ENCODE measurements around the gene LRRC4C. TPM values are rescaled to one million over a fixed set of nuclear protein-coding genes. Genes with fewer than 3 reads are reported as not detected.
"Not testable (repeated sequence)": the region's sequence is repeated elsewhere in the genome, so short reads cannot be mapped to it uniquely, and the experiment has no call there.

LRRC4C gene
- total RNA-seq, 1 donor from 2014 or later: 2.2 TPM

DNA sequence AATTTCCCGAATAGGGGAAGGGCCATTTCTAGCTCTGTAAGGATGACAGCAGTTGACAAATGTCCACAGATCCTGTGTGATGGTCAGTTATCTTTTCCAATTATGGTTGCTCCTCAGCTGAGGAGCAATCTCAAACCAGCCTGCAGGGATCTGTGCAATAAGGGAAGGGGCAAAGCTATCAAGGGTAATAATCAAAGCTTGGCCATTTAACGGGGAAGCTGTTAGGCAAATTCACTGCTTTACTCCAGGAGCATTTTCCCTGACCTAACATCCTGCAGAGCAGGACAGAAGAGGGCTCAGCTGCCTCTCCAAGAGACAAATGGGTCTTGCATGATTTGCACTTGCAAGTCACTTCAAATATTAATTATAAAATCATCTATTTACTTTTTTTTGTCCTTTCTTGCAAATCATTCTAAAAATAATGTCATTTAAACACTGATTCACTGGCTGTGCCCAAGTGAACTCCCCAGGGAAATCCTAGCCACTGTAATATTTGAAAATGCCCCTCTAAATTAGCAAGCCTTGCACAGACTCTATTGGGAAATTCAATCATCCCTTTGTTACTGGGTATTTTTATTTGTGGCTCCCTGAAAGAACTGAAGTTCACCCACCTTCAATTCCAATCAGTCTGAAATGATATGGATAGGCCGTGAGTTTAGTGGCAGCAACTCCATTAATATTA is 1256.7 kb downstream of the LRRC4C start:
- ATAC-seq: no peak
- no peak for DNase-seq
- Histone ChIP-seq H3K4me1 (no peaks in the 10 kb centered on the region), H3K9me3 (no peaks in the 10 kb centered on the region), H3K4me3 (no peak overlapping the region), H3K27me3 (no peaks in the 10 kb centered on the region), H3K27ac (no peak overlapping the region), H3K36me3 (no peaks in the 10 kb centered on the region)
- TF ChIP-seq, protein P1, sequence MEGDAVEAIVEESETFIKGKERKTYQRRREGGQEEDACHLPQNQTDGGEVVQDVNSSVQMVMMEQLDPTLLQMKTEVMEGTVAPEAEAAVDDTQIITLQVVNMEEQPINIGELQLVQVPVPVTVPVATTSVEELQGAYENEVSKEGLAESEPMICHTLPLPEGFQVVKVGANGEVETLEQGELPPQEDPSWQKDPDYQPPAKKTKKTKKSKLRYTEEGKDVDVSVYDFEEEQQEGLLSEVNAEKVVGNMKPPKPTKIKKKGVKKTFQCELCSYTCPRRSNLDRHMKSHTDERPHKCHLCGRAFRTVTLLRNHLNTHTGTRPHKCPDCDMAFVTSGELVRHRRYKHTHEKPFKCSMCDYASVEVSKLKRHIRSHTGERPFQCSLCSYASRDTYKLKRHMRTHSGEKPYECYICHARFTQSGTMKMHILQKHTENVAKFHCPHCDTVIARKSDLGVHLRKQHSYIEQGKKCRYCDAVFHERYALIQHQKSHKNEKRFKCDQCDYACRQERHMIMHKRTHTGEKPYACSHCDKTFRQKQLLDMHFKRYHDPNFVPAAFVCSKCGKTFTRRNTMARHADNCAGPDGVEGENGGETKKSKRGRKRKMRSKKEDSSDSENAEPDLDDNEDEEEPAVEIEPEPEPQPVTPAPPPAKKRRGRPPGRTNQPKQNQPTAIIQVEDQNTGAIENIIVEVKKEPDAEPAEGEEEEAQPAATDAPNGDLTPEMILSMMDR (IDR thresholded peaks at IDR 0.05): no peak
- intact Hi-C loops (cut with DNase I): no loop called here

DNA sequence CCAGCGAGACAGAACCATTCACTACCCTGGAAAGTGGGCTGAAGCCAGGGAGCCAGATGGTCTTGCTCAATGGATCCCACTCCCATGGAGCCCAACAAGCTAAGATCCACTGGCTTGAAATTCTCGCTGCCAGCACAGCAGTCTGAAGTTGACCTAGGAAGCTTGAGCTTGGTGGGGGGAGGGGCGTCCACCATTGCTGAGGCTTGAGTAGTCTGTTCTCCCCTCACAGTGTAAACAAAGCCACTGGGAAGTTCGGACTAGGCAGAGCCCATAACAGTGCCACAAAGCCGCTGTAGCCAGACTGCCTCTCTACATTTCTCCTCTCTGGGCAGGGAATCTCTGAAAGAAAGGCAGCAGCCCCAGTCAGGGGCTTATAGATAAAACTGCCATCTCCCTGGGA is 1266.9 kb downstream of the LRRC4C start:
- intact Hi-C loops (cut with DNase I): not testable (repeated sequence)

DNA sequence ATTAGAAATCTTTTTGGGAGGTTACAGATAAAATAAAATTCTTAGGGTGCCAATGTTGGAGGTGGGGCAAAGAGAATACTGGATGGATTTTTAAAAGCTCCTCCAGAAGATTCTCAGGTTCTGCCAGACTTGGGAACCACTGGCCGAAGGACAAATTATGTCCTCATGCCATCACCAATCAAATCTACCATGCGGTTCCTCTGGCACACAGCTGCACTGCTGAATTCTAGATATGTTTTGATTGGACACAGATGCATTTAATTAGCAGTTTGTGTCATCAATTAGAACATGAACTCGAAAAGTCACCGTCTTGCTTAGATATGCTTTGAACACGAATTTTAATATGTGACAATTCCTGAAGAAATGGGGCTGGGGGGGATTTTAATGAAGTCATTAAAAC is 1269.2 kb downstream of the LRRC4C start:
- H3K9me3 ChIP-seq: no peaks in the 10 kb centered on the region

More for the DNA sequence above, 1266.9 kb downstream of the LRRC4C start:
- not testable (repeated sequence) for H3K27me3 ChIP-seq, ATAC-seq, H3K4me1 ChIP-seq, DNase-seq, H3K9me3 ChIP-seq, H3K27ac ChIP-seq, H3K36me3 ChIP-seq, H3K4me3 ChIP-seq

DNA sequence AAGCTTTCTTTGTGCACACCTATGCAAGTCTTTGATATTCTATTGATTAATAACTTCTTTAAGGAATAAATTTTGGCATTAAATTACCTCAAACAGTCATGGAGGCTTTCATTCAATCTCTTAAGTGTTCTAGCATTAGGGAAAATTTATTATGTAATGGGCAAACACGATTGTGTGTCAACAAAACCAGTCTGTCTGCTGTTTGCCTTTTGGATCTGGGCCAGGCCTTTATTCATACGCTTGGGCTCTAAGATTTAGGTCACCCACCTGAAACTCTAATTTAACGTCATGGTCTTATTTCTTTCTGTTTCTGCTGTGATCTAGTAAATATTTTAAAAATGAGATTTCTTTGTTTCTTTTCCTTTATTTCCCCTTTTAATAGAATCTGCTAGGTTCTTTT is 1270.6 kb downstream of the LRRC4C start:
- no peaks in the 10 kb centered on the region for H3K27me3 ChIP-seq
- H3K9me3 ChIP-seq: no peaks in the 10 kb centered on the region
- H3K4me3 ChIP-seq: no peak overlapping the region
- intact Hi-C loops (cut with DNase I): no loop called here
- H3K4me1 ChIP-seq: no peaks in the 10 kb centered on the region
- TF ChIP-seq, protein P1 (IDR thresholded peaks at IDR 0.05): no peak
- no peak overlapping the region for H3K27ac ChIP-seq
- no peak for ATAC-seq
- no peaks in the 10 kb centered on the region for H3K36me3 ChIP-seq
- no peak for DNase-seq

More for the DNA sequence above, 1269.2 kb downstream of the LRRC4C start:
- Histone ChIP-seq H3K4me3 (no peak overlapping the region), H3K27ac (no peak overlapping the region), H3K4me1 (no peaks in the 10 kb centered on the region), H3K27me3 (no peaks in the 10 kb centered on the region), H3K36me3 (no peaks in the 10 kb centered on the region)
- DNase-seq (no peak), ATAC-seq (no peak)
- intact Hi-C loops (cut with DNase I): no loop called here
- TF ChIP-seq, protein P1 (IDR thresholded peaks at IDR 0.05): no peak

DNA sequence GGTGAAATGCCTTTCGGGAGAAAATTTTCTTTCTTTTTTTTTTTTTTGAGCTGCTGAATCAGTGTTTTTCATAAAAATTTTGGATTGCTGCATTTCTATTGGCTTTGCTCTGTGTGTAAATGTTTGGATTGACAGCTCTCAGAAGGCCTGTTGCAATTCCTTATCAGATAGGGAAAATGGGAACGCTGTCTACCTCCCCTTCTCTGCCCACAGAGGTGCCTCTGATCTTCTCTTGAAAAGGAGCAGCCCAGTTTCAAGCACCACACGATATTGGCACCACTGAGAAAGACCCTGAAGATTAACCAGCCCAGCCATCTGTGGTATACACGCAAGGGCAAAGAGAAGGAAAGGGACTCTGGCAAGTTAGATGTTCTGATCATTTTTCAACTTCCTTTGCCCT is 1272.2 kb downstream of the LRRC4C start:
- H3K4me1 ChIP-seq: no peaks in the 10 kb centered on the region
- ATAC-seq: no peak
- H3K27ac ChIP-seq: no peak overlapping the region

More for the DNA sequence above, 1272.2 kb downstream of the LRRC4C start:
- intact Hi-C loops (cut with DNase I): no loop called here
- H3K36me3 ChIP-seq: no peaks in the 10 kb centered on the region
- H3K27me3 ChIP-seq: no peaks in the 10 kb centered on the region
- TF ChIP-seq, protein P1 (IDR thresholded peaks at IDR 0.05): no peak
- no peak for DNase-seq
- H3K9me3 ChIP-seq: no peaks in the 10 kb centered on the region
- H3K4me3 ChIP-seq: no peak overlapping the region

All from upper lobe of right lung (tissue), 1 donor.